SK-MEL-5 (cell line): ENCODE results near the gene LRRIQ1. TPM values are rescaled to one million over a fixed set of nuclear protein-coding genes. Genes with fewer than 3 reads are reported as not detected.
A peak's percentile ranks its signal among the peaks of the same experiment; 100 is the strongest.

Experiments used
- DNase-seq: peaks from one replicate; pipeline ENCODE4 v3.0.0-alpha.2; 2016; ENCODE audit warnings: low read depth, low spot score
- in situ Hi-C: cut with HindIII; loops from 2 replicates; pipeline ENCODE4 v1.10.0; 2016; ENCODE audit warnings: low sequenced_read_pairs, high pct_unique_total_duplicates, low pct_unique_long_range_greater_than_20kb
- total RNA-seq: library from RNA; depleted of rRNA; stranded (reverse); fragments of >200 nt; shearing (Covaris generic); gene quantifications from 2 replicates; pipeline ENCODE4 v1.2.3, GENCODE V29; 2014

Gene LRRIQ1
- total RNA-seq, 1 experiment from 2014 or later: 0.95 TPM

- in situ Hi-C loops: no loop called here
- DNase-seq: no peak
Measured at GRCh38 chr12:85260896-85261295, 224.7 kb downstream of the LRRIQ1 start.

- in situ Hi-C loops: no loop called here
- DNase-seq: no peak
Measured at GRCh38 chr12:85266356-85266755, 230.2 kb downstream of the LRRIQ1 start.

- no peak for DNase-seq
- in situ Hi-C loops: no loop called here
Measured at GRCh38 chr12:85273381-85274314, 237.5 kb downstream of the LRRIQ1 start.

- in situ Hi-C loops: no loop called here
- DNase-seq: no peak
Measured at GRCh38 chr12:85274315-85274651, 238.1 kb downstream of the LRRIQ1 start.

- peak; percentile 49 for DNase-seq
Measured at GRCh38 chr12:85275374-85275773, 239.2 kb downstream of the LRRIQ1 start.

GRCh38 chr12:85277191-85277590 lies 241.0 kb downstream of the LRRIQ1 start:
- DNase-seq: no peak
- in situ Hi-C loops: no loop called here

More at GRCh38 chr12:85275374-85275773, 239.2 kb downstream of the LRRIQ1 start:
- in situ Hi-C loops: no loop called here

GRCh38 chr12:85277900-85278597 lies 241.9 kb downstream of the LRRIQ1 start:
- in situ Hi-C loops: no loop called here
- DNase-seq: no peak

GRCh38 chr12:85278598-85279448 lies 242.7 kb downstream of the LRRIQ1 start:
- DNase-seq: no peak
- in situ Hi-C loops: no loop called here

- in situ Hi-C loops: no loop called here
- DNase-seq: peak; percentile 62
Measured at GRCh38 chr12:85279449-85280164, 243.5 kb downstream of the LRRIQ1 start.

- in situ Hi-C loops: no loop called here
Measured at GRCh38 chr12:85280165-85280983, 244.2 kb downstream of the LRRIQ1 start, which contains the start of gene ALX1. Gene ALX1, plus strand, starts transcription at chr12:85280220. Its CDS starts 42 bp downstream, at chr12:85280262.

GRCh38 chr12:85280984-85281630 lies 245.0 kb downstream of the LRRIQ1 start:
- in situ Hi-C loops: no loop called here
- DNase-seq: no peak

More at GRCh38 chr12:85280165-85280983, 244.2 kb downstream of the LRRIQ1 start, which contains the start of gene ALX1:
- DNase-seq: peak; percentile 90

- in situ Hi-C loops: no loop called here
- DNase-seq: peak; percentile 39
Measured at GRCh38 chr12:85281636-85282312, 245.6 kb downstream of the LRRIQ1 start.

GRCh38 chr12:85283560-85283959 lies 247.4 kb downstream of the LRRIQ1 start:
- DNase-seq: peak; percentile 65
- in situ Hi-C loops: no loop called here
